ENCODE data around the gene PSD2.

Gene PSD2

GRCh38 chr5:139861889-139862207 is 66.2 kb downstream of the PSD2 start:
- DNase-seq = no peak

DNA sequence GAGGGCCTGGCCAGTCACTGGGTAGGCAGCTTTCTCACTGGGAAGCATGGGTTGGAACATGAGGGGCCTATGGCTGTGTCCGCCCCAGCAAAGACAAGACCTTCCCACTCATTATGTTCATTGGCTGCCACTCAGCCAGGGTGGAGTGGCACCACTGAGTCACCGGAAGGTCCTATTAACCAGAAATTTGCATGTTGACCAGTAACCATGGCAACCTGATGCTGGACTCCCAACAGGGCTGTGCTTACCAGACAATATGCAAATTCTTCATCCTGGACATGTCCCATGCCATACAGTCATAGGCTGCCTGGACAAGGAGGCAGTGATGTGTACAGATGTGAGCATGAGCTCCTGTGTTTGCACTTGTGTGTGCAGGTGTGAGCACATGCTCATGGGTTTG is 66.7 kb downstream of the PSD2 start:
- DNase-seq = no peak

- DNase-seq = no peak
These were observed 67.2 kb downstream of the PSD2 start for GRCh38 chr5:139862803-139863202.

DNA sequence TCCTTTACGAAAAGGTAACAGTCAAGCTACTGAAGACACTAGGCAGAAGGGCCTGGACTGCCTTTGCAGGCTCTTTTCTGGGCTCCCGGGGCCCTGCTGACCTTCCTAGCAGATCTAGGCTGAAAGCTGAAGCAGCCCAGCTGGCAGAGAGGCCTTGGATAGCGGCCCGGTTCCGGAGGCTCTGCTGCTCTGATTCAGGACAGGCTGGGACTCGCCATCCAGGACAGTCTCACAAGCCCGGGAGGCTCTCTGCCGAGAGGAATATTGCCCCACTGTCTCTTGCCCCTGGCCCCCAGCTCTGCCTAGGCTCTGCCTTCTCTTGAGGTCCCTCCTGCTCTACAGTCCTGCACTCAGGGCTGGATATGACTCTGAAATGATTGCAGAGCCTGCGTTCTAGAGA is 67.8 kb downstream of the PSD2 start:
- no peak for DNase-seq

- DNase-seq = no peak
These were observed 68.4 kb downstream of the PSD2 start for GRCh38 chr5:139863855-139864558.

GRCh38 chr5:139864716-139865483 is 69.3 kb downstream of the PSD2 start:
- no peak for DNase-seq

DNA sequence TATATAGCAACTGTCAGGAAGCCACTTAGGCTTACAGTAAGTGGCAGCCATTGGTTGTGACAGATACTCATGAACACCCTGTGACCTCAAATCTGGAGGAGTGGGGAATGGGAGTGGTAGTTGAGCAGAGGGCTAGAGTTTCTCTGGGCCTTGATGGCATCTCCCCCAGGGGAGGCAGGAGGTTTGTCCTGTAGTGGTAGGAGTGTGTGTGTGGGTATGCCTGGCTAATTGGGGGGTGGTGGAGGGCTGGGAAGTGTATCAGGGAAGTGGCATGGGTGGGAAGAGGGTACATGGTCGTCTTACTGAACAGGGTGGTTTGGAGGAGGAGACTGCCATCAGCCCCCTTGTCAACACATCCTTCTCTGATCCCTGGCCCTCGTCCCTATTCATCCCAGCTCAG is 71.5 kb downstream of the PSD2 start:
- no peak for DNase-seq

DNA sequence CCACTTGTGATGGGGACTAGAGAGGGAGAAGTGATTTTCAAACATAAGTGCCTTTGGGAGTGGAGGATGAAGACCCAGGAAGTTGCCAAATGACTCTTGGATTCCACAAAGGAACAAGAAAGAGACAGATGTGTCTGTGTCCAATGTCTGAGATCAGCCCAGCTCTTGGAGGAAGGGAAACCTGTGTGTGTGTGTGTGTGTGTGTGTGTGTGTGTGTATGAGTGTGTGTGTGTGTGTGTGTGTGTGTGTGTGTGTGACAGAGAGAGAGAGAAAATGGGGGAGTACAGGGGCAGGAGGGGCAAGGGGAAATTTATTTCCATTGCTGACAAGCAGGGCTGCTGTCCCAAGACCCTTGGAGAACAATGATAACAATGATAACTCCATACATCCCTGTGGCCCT is 72.0 kb downstream of the PSD2 start:
- no peak for DNase-seq

- no peak for DNase-seq
These were observed 73.6 kb downstream of the PSD2 start for GRCh38 chr5:139869042-139869790.

DNA sequence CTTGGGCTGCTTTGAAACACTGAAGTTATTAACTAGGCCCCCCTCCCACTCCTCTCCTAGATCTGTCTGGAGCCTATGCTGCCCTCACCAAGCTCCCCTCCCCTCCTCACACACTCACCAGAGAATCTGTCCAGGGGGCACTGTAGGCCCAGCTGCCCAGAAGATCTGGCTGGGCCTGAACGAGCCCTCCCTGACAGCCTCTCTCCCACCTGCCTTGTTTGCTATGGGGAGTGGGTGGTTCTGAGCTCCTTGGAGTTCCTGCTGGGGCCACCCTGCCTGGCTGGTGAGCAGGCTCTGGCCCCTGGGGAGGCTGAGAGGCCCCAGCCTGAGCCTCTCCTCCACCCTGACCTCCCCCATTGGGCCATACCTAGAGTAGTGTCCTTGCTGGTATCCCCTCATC is 75.1 kb downstream of the PSD2 start:
- DNase-seq = no peak

DNA sequence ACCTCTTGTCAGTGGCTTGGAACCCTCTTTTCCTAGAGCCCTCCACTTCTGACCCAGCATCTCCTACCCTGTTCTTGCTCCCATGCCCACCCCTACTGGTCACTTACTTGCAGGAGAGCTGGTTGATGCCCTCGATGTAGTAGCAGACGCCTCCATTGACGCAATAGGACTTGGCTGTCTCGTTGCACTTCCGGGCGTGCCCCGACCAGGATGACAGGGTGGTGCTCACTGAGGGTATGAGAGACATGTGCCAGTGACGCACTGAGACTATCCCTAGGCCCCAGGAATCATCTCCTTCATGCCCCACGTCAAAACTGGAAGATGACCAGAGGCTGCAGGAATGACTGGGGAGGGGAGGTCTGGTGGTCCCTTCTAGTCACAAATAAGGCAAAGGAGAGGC is 76.0 kb downstream of the PSD2 start:
- DNase-seq = no peak

GRCh38 chr5:139872052-139872766 is 76.6 kb downstream of the PSD2 start:
- no peak for DNase-seq

GRCh38 chr5:139872851-139873794 is 77.5 kb downstream of the PSD2 start:
- DNase-seq = no peak

GRCh38 chr5:139875957-139876356 is 80.3 kb downstream of the PSD2 start:
- DNase-seq = no peak

DNA sequence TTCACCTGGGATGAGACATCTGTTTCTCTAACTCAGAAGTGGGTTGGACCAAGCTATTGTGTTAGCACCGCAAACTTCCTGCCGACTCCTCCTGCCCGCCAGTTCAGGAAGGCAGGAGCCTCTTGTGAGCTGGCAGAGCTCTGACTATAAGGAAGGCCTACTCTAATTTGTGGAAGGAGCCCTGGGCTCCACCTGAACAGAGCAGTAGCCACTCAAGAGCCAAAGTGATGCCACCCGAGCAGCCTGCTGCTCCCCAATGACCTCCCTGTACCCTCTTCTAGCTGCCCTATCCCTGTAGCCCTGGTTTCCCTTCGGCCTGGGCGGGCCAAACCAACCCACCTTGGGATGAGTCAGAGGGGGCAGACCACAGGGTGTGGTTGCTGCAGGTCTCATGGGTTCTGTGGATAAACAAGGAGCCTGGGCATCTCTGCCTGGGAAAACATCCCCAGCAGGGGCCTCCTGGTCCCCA is 81.6 kb downstream of the PSD2 start:
- no peak for DNase-seq

- DNase-seq = no peak
These were observed 82.5 kb downstream of the PSD2 start for GRCh38 chr5:139878093-139878492.

DNA sequence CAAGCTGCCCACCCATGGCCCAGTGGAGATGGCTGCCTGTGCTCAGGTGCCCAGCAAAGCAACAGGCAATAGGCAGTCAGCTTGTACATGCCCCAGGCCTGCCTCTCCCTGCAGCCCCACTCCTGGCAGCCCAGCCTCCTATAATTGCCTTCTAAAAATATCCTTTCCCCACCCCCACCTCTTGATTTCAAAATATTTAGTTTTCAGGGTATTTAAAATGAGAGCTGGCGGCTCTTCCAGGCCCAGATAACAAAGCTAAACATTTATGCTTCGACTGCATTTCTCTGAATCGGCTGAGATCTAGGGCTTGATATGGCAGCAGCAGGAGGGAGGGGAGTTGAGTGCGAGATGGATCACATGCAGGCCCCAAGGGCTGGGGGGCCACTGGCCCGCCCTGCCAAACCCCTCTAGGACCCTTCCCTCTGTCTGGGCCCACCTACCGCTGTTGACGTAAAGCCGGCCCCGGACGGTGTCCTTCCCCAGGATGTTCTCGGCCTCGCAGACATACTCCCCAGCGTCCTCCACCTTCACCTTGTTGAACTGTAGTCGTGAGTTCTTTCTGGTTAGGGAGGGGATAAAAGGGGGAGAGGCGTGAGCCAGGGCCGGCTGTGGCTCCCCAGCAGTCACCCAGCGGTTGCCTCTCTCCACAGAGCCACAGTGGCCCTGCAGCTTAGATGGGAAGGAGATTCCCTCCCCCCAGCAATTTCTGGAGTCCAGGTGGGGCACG is 85.0 kb downstream of the PSD2 start:
- DNase-seq = no peak

DNA sequence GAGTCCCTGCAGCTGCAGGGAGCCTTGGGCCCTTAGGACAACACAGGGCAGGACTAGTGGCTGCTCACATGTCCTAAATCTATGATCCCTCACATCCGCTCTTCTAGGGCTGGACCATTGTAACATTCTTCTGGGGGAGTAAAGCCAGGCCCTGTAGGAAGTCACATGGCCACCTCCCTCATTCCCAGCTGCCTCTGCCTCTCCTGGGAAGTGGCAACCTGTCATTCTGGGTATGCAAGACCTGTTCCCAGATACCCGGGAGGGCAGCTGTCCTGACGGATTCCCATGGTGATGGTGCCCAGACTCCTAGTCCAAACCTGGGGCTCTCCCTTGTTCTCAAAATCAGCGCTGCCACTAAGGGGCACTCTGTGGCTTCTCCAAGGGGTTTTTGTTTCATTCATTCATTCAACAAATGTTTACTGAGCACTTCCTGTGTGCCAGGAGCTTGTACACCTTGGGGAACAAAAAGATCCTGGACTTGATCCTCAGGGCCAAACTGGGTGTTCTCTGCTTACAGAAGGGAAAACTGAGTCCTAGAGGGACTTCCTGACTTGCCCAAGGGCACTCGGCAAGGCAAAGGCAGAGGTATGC is 85.6 kb downstream of the PSD2 start:
- no peak for DNase-seq

GRCh38 chr5:139882316-139882715 is 86.7 kb downstream of the PSD2 start:
- no peak for DNase-seq

GRCh38 chr5:139882961-139883539 is 87.4 kb downstream of the PSD2 start:
- DNase-seq = no peak

DNA sequence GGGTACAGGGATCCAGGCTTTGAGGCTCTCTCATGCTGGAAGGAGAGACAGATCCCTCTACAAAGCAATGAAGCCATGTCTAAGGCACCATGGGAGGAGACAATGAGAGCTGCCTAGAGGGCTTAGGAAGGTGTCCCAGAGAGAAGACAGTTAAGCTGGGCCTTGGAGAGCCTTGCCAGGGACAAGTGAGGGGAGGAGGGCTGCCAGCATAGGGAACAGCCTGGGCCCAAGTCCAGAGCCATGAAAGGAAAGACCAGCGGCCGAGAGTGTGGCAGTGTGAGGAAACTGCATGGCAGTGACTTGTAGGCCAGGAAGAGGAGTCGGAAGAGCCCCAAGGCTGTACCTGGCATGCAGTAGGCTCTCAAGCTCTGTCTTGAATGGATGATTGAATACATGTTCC is 88.5 kb downstream of the PSD2 start:
- no peak for DNase-seq

Data from NCI-H187 treated with DMSO at 0.1 percent for 48 hours (cell line).